GM23248 (cell line): Measurements from ENCODE around the gene CNOT3. TPM values are rescaled to one million over a fixed set of nuclear protein-coding genes. Genes with fewer than 3 reads are reported as not detected.

ENCODE experiments used
- DNase-seq: peaks from one replicate; pipeline ENCODE4 v3.0.0-alpha.2; 2015
- H2AFZ ChIP-seq: fragments of 200-600 bp; sonication (generic); 2 replicates; pipeline ENCODE4 v1.6.1; 2016; ENCODE audit warnings: antibody characterized with exemption
- H3F3A ChIP-seq: fragments of 200-600 bp; sonication (generic); 2 replicates; pipeline ENCODE4 v1.6.1; 2016; ENCODE audit warnings: mild to moderate bottlenecking, antibody characterized with exemption, mixed run types; ENCODE audit not compliant: insufficient read depth
- H3K27ac ChIP-seq: fragments of 200-600 bp; sonication (generic); 2 replicates; pipeline ENCODE4 v1.5.1; 2016; ENCODE audit warnings: mild to moderate bottlenecking
- H3K27me3 ChIP-seq: fragments of 200-600 bp; sonication (generic); replicated peaks from 2 replicates; pipeline ENCODE4 v1.6.1; 2016; ENCODE audit warnings: mild to moderate bottlenecking; ENCODE audit not compliant: insufficient read depth
- H3K36me3 ChIP-seq: fragments of 200-600 bp; sonication (generic); 2 replicates; pipeline ENCODE4 v1.6.1; 2016; ENCODE audit warnings: low read depth, mild to moderate bottlenecking
- H3K4me1 ChIP-seq: fragments of 200-600 bp; sonication (generic); 2 replicates; pipeline ENCODE4 v1.6.1; 2016; ENCODE audit warnings: mild to moderate bottlenecking; ENCODE audit not compliant: insufficient read depth
- H3K4me2 ChIP-seq: fragments of 200-600 bp; sonication (generic); one replicate; pipeline ENCODE4 v1.6.1; 2016; ENCODE audit warnings: mild to moderate bottlenecking; ENCODE audit not compliant: unreplicated experiment
- H3K4me3 ChIP-seq: fragments of 200-600 bp; sonication (generic); 2 replicates; pipeline ENCODE4 v1.5.1; 2016; ENCODE audit warnings: mild to moderate bottlenecking
- H3K79me2 ChIP-seq: fragments of 200-600 bp; sonication (generic); 2 replicates; pipeline ENCODE4 v1.6.1; 2016; ENCODE audit warnings: mild to moderate bottlenecking; ENCODE audit not compliant: insufficient read depth
- H3K9ac ChIP-seq: fragments of 200-600 bp; sonication (generic); 2 replicates; pipeline ENCODE4 v1.6.1; 2016; ENCODE audit warnings: mild to moderate bottlenecking
- H3K9me2 ChIP-seq: fragments of 200-600 bp; sonication (generic); 2 replicates; pipeline ENCODE4 v1.6.1; 2016; ENCODE audit warnings: mixed run types, mild to moderate bottlenecking, moderate library complexity; ENCODE audit not compliant: insufficient read depth
- H3K9me3 ChIP-seq: fragments of 200-600 bp; sonication (generic); one replicate; pipeline ENCODE4 v1.6.1; 2017; ENCODE audit warnings: low read depth
- H4K20me1 ChIP-seq: fragments of 200-600 bp; sonication (generic); 2 replicates; pipeline ENCODE4 v1.6.0; 2016; ENCODE audit not compliant: insufficient read depth
- EZH2 ChIP-seq: fragments of 200-600 bp; sonication (generic); IDR thresholded peaks from 2 replicates; pipeline ENCODE4 v1.6.1; 2018; ENCODE audit warnings: antibody characterized with exemption, mild to moderate bottlenecking; ENCODE audit not compliant: insufficient read depth, poor library complexity, severe bottlenecking
- EZH2phosphoT487 ChIP-seq: fragments of 200-600 bp; sonication (generic); IDR thresholded peaks from 2 replicates; pipeline ENCODE4 v1.6.1; 2018; ENCODE audit warnings: antibody characterized with exemption, moderate library complexity, mild to moderate bottlenecking, low read depth; ENCODE audit not compliant: insufficient read depth
- WGBS, 2 experiments: methylation state at CpG; one replicate each; pipeline ENCODE4 v1.1.6; 2015 to 2017; ENCODE audit warnings: low lambda C conversion rate in 2 of 2, low coverage in 1 of 2; ENCODE audit errors: missing lambda C conversion rate in 2 of 2; 5-methylcytosine and 5-hydroxymethylcytosine counted together
- in situ Hi-C: fragments of 300-500 bp; cut with MboI; formaldehyde crosslinking; loops from 2 replicates; pipeline ENCODE4 v1.15.0; 2020
- polyA plus RNA-seq: library from polyadenylated mRNA; unstranded; fragments of >200 nt; fragmentation: Nextera tagmentation; extraction: Ambion mirVana; gene quantifications from 2 replicates; pipeline ENCODE4 v1.2.1, GENCODE V29; 2016
- total RNA-seq: library from RNA; depleted of rRNA; stranded (reverse); fragments of >200 nt; shearing (Covaris generic); gene quantifications from 2 replicates; pipeline ENCODE4 v1.2.3, GENCODE V29; 2014

The CNOT3 gene
- total and polyA plus RNA-seq, 2 experiments from 2014 or later: 8.9 to 19.4 TPM

GRCh38 chr19:54102421-54103169, 35.0 kb upstream of the CNOT3 start, which contains the start of gene NDUFA3:
Gene NDUFA3, plus strand, starts transcription at chr19:54102855. Its CDS starts 24 bp downstream, at chr19:54102879.
- DNase-seq: peak; percentile 100
- H3K27ac ChIP-seq: no peak within 1 kb of the TSS
- WGBS, 2 experiments: 4 to 5% methylated on average over 50 to 54 of the region's 54 CpGs

DNA sequence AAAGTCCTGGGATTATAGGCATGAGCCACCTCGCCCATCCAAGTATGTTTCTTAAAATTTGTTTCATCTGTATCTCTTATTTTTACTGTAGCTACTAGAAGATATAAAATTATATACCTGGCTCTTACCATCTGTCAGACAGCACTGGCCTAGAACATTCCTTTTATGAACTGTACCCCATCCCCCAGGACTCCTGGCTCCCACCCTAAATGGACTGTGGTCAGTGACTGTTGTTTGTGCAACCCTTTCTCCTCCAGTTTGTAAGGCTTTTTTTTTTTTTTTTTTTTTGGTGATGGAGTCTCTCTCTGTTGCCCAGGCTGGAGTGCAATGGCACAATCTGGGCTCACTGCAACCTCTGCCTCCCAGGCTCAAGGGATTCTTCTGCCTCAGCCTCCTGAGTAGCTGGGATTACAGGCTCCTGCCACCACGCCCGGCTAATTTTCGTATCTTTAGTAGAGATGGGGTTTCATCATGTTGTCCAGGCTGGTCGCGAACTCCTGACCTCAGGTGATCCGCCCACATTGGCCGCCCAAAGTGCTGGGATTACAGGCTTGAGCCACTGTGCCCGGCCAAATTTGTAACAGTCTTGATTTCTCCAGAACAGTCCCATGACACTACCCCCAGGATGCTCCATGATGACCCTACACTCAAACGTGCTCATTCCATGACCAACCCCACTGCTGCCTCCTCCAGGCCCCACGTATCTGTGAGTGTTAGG, 32.4 kb upstream of the CNOT3 start:
- WGBS, 2 experiments: 85 to 91% methylated on average over 11 of the region's 11 CpGs
- in situ Hi-C loops: no loop called here
- Histone ChIP-seq H3K4me2 (no peak overlapping the region), H3K27me3 (no peaks in the 10 kb centered on the region), H3K9ac (no peak overlapping the region), H3K79me2 (peaks cover 33% of the 10 kb centered on the region), H4K20me1 (no peaks in the 10 kb centered on the region), H3F3A (no peaks in the 10 kb centered on the region), H3K4me1 (no peaks in the 10 kb centered on the region), H3K9me3 (no peaks in the 10 kb centered on the region), H3K9me2 (no peaks in the 10 kb centered on the region), H3K36me3 (peaks cover 4% of the 10 kb centered on the region; the same call in 1 of the 2 replicates), H2AFZ (no peak overlapping the region), H3K4me3 (no peak overlapping the region), H3K27ac (no peak overlapping the region)
- TF ChIP-seq EZH2phosphoT487 (no peak), EZH2 (no peak)
- DNase-seq: no peak

More at GRCh38 chr19:54102421-54103169, 35.0 kb upstream of the CNOT3 start, which contains the start of gene NDUFA3:
- no peak for TF ChIP-seq EZH2phosphoT487
- no peak for TF ChIP-seq EZH2
- Histone ChIP-seq H3F3A (no peaks in the 10 kb centered on the region), H3K9me2 (no peaks in the 10 kb centered on the region), H3K4me3 (peak within 1 kb of the TSS; percentile 80), H3K79me2 (peaks cover 32% of the 10 kb centered on the region), H3K27me3 (no peaks in the 10 kb centered on the region), H3K4me2 (peak within 1 kb of the TSS; percentile 97), H3K9me3 (no peaks in the 10 kb centered on the region), H3K9ac (peak within 1 kb of the TSS; percentile 70), H3K4me1 (no peaks in the 10 kb centered on the region), H2AFZ (peak within 1 kb of the TSS; percentile 92), H3K36me3 (no peaks in the 10 kb centered on the region; the same call in 1 of the 2 replicates), H4K20me1 (no peaks in the 10 kb centered on the region)
- in situ Hi-C loops: no loop called here

DNA sequence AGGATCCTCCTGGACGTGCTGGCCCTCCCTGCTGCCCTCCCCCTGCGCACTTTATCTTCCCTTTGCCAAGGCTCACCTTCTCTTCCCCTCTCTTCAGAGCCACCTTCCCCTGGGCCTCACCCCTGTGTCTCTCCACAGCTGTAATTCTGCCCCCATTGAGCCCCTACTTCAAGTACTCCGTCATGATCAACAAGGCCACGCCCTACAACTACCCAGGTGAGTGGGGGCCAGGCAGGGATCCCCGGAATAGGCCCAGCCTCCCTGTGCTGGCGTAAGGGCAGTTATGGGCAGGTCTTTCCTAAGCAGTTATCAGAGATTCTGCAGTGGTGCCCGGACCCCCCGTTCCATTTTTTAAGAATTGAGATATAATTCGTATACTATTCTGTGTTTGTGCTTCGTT, 31.8 kb upstream of the CNOT3 start:
- H3K4me2 ChIP-seq: no peak overlapping the region
- no peaks in the 10 kb centered on the region for H3K9me3 ChIP-seq
- no peak for TF ChIP-seq EZH2phosphoT487
- TF ChIP-seq EZH2: no peak
- no peak overlapping the region for H3K4me3 ChIP-seq
- in situ Hi-C loops: no loop called here
- H3K79me2 ChIP-seq: peaks cover 37% of the 10 kb centered on the region
- no peak overlapping the region for H2AFZ ChIP-seq
- DNase-seq: no peak
- 92 to 93% methylated on average over 10 of the region's 10 CpGs for WGBS, 2 experiments
- H3K9ac ChIP-seq: no peak overlapping the region
- H3K27me3 ChIP-seq: no peaks in the 10 kb centered on the region
- H4K20me1 ChIP-seq: no peaks in the 10 kb centered on the region
- H3K4me1 ChIP-seq: no peaks in the 10 kb centered on the region
- H3F3A ChIP-seq: no peaks in the 10 kb centered on the region
- H3K9me2 ChIP-seq: no peaks in the 10 kb centered on the region
- H3K27ac ChIP-seq: no peak overlapping the region
- peaks cover 4% of the 10 kb centered on the region; the same call in 1 of the 2 replicates for H3K36me3 ChIP-seq

DNA sequence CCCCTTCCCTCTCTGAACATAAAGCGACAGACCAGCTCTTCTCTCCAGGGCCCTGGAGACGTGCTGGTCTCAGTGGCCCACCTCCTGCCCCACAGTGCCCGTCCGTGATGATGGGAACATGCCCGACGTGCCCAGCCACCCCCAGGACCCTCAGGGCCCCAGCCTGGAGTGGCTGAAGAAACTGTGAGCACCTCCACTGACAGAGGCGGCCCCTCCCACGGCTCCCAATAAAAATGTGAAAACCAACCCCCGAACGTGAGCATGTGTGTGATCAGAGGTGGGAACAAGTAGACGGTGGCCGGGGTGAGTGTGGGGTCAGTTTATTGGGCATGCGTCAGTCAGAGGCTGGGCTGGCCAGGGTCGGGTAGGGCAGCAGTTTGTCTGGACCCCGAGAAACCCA, 30.8 kb upstream of the CNOT3 start:
- no peak overlapping the region for H3K4me2 ChIP-seq
- H3K9me2 ChIP-seq: no peaks in the 10 kb centered on the region
- H2AFZ ChIP-seq: no peak overlapping the region
- H3K27me3 ChIP-seq: no peaks in the 10 kb centered on the region
- H3K9me3 ChIP-seq: no peaks in the 10 kb centered on the region
- H3K4me3 ChIP-seq: no peak overlapping the region
- H4K20me1 ChIP-seq: no peaks in the 10 kb centered on the region
- WGBS, 2 experiments: 78 to 84% methylated on average over 15 of the region's 15 CpGs
- peaks cover 4% of the 10 kb centered on the region; the same call in 1 of the 2 replicates for H3K36me3 ChIP-seq
- TF ChIP-seq EZH2: no peak
- TF ChIP-seq EZH2phosphoT487: no peak
- no peak for DNase-seq
- no peak overlapping the region for H3K27ac ChIP-seq
- no peaks in the 10 kb centered on the region for H3K4me1 ChIP-seq
- in situ Hi-C loops: no loop called here
- peaks cover 39% of the 10 kb centered on the region for H3K79me2 ChIP-seq
- H3K9ac ChIP-seq: no peak overlapping the region
- no peaks in the 10 kb centered on the region for H3F3A ChIP-seq
